Uterus (tissue), 2 donors: ENCODE data around the gene NMNAT2.

ENCODE experiments used
- CTCF ChIP-seq, 4 experiments: fragments of 200-600 bp in 2 of 4; fragments of 450-650 bp in 2 of 4; sonication (generic) in 2 of 4; IDR thresholded peaks; one replicate each; pipeline ENCODE4 v1.5.1; 2016 to 2019; ENCODE audit warnings: antibody characterized with exemption in 4 of 4, mild to moderate bottlenecking in 2 of 4, moderate library complexity in 1 of 4
- POLR2A ChIP-seq, 2 donors: fragments of 450-650 bp; IDR thresholded peaks; one replicate each; pipeline ENCODE4 v1.6.1; 2016; ENCODE audit warnings: antibody characterized with exemption in 2 of 2, mild to moderate bottlenecking in 1 of 2, moderate library complexity in 1 of 2

- no peak for TF ChIP-seq CTCF (IDR thresholded peaks at IDR 0.05)
- TF ChIP-seq POLR2A (IDR thresholded peaks at IDR 0.05): no peak
Observed at GRCh38 chr1:183379951-183380350, 38.2 kb downstream of the NMNAT2 start.
